ENCODE results near the gene ERC2. TPM values are rescaled to one million over a fixed set of nuclear protein-coding genes. Genes with fewer than 3 reads are reported as not detected.

Gene ERC2
- total and polyA plus RNA-seq, 2 donors (not counting 1 experiment from before 2014, with no cell fraction given) = 0.14 to 0.17 TPM

DNA sequence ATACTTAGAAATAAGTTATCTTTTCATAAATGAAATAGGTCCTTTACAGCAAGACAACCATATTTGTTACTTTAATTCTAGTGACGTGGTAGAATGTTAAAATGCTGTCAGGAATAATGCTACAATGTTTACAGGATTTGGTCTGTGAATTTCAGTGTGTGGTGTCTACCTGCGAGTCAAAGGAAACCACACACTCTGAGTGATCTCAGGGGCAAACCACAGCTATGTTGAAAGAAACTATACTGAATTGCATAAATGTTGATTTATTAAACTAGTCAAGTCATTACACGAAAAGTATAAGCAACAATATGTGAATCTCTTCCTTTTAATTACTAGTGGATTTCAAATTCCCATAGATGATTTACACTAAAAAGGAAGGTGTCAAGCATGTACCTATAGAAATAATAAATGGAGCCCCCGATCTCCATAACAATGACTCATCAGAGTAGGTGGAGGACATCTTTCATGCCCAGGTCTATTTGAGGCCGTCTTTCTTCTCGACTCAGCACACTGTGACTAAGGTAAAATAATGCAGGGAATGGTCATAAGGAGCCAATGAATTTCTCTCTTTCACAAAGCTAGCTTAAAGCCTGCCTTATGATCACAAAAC is 463.0 kb downstream of the ERC2 start:
- Histone ChIP-seq H3K79me2 (ENCODE audit: control insufficient read depth, insufficient read depth, low read length) (no peaks in the 10 kb centered on the region), H3K9me3 (ENCODE audit: control insufficient read depth, insufficient read depth, low read depth, low read length) (no peaks in the 10 kb centered on the region), H3K4me1 (ENCODE audit: control insufficient read depth, extremely low read depth, insufficient read depth, low read length) (no peaks in the 10 kb centered on the region), H3K4me2 (ENCODE audit: extremely low read depth, insufficient read depth, low read length) (no peak overlapping the region), H3K9ac (ENCODE audit: insufficient read depth, low read length) (no peak overlapping the region), H3K36me3 (ENCODE audit: control insufficient read depth, insufficient read depth, low read length) (no peaks in the 10 kb centered on the region), H3K27me3 (ENCODE audit: control insufficient read depth, insufficient read depth, low read length) (no peaks in the 10 kb centered on the region), H3K27ac (ENCODE audit: insufficient read depth, low read length) (no peak overlapping the region), H3K4me3 (replicated peaks in 1 of 4; ENCODE audit: control extremely low read depth in 1 of 4, insufficient read depth in 1 of 4, low read depth in 3 of 4, low read length in 4 of 4) (no peak overlapping the region), H4K20me1 (ENCODE audit: control insufficient read depth, extremely low read depth, insufficient read depth, low read length) (no peaks in the 10 kb centered on the region), H2AFZ (ENCODE audit: low read length) (no peak overlapping the region)
- TF ChIP-seq, protein P1, sequence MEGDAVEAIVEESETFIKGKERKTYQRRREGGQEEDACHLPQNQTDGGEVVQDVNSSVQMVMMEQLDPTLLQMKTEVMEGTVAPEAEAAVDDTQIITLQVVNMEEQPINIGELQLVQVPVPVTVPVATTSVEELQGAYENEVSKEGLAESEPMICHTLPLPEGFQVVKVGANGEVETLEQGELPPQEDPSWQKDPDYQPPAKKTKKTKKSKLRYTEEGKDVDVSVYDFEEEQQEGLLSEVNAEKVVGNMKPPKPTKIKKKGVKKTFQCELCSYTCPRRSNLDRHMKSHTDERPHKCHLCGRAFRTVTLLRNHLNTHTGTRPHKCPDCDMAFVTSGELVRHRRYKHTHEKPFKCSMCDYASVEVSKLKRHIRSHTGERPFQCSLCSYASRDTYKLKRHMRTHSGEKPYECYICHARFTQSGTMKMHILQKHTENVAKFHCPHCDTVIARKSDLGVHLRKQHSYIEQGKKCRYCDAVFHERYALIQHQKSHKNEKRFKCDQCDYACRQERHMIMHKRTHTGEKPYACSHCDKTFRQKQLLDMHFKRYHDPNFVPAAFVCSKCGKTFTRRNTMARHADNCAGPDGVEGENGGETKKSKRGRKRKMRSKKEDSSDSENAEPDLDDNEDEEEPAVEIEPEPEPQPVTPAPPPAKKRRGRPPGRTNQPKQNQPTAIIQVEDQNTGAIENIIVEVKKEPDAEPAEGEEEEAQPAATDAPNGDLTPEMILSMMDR (conservative IDR thresholded peaks at IDR 0.05 in 1 of 2, IDR thresholded peaks at IDR 0.05 in 1 of 2; ENCODE audit: low read depth in 1 of 2, low read length in 2 of 2) = no peak
- TF ChIP-seq EZH2 (IDR thresholded peaks at IDR 0.05; ENCODE audit: low read length, missing control alignments) = no peak
- DNase-seq (ENCODE audit: low read depth in 2 of 2) = peak in 1 of 2 donors; percentile 73

DNA sequence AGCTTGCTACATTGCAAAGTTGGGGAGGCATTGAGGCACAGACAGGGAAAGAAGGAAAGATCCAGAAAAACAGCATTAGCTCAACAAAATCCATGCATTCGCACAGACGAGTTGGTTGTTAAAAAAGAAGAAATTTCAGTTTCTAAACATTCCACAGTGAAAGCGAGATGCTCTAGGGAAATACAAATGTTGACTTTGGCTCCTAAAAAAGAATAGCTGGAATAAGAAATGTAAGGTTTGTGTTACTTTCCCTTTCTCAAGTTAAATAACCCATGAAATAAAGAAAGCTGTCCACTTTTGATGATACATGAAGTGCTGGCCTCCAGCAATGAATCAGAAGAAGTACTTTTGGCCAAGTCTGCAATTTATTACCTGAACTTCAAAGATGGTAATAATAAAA is 465.1 kb downstream of the ERC2 start:
- TF ChIP-seq EZH2 (IDR thresholded peaks at IDR 0.05; ENCODE audit: low read length, missing control alignments) = no peak
- TF ChIP-seq, protein P1 (conservative IDR thresholded peaks at IDR 0.05 in 1 of 2, IDR thresholded peaks at IDR 0.05 in 1 of 2; ENCODE audit: low read depth in 1 of 2, low read length in 2 of 2) = no peak
- Histone ChIP-seq H3K9me3 (ENCODE audit: control insufficient read depth, insufficient read depth, low read depth, low read length) (no peaks in the 10 kb centered on the region), H4K20me1 (ENCODE audit: control insufficient read depth, extremely low read depth, insufficient read depth, low read length) (no peaks in the 10 kb centered on the region), H3K4me1 (ENCODE audit: control insufficient read depth, extremely low read depth, insufficient read depth, low read length) (no peaks in the 10 kb centered on the region), H3K36me3 (ENCODE audit: control insufficient read depth, insufficient read depth, low read length) (no peaks in the 10 kb centered on the region), H3K4me2 (ENCODE audit: extremely low read depth, insufficient read depth, low read length) (no peak overlapping the region), H3K27me3 (ENCODE audit: control insufficient read depth, insufficient read depth, low read length) (no peaks in the 10 kb centered on the region), H3K4me3 (replicated peaks in 1 of 4; ENCODE audit: control extremely low read depth in 1 of 4, insufficient read depth in 1 of 4, low read depth in 3 of 4, low read length in 4 of 4) (no peak overlapping the region), H3K79me2 (ENCODE audit: control insufficient read depth, insufficient read depth, low read length) (no peaks in the 10 kb centered on the region), H3K27ac (ENCODE audit: insufficient read depth, low read length) (no peak overlapping the region), H3K9ac (ENCODE audit: insufficient read depth, low read length) (no peak overlapping the region), H2AFZ (ENCODE audit: low read length) (no peak overlapping the region)
- DNase-seq (ENCODE audit: low read depth in 2 of 2) = peak in 1 of 2 donors; percentile 40

DNA sequence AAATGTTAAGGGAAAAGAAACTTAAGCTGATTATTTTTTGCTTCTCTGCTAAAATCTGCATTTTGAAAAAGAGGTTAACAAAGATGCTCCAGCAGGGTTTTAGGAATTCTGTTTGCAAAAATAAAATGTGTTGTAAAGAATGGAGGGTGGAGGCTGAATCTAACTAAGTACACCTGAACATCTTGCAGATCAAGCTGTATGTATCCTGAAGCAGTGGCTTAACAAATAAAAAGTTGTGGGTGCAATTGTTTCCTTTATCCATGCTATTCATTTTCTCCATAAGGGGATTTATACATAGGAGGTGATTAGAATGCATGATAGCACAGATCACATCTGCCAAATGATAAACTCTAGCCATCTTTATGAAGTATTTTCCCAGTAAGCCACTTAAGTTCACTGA is 466.3 kb downstream of the ERC2 start:
- H3K79me2 ChIP-seq (ENCODE audit: control insufficient read depth, insufficient read depth, low read length) = no peaks in the 10 kb centered on the region
- no peak overlapping the region for H2AFZ ChIP-seq (ENCODE audit: low read length)
- no peaks in the 10 kb centered on the region for H3K27me3 ChIP-seq (ENCODE audit: control insufficient read depth, insufficient read depth, low read length)
- no peaks in the 10 kb centered on the region for H4K20me1 ChIP-seq (ENCODE audit: control insufficient read depth, extremely low read depth, insufficient read depth, low read length)
- no peak overlapping the region for H3K4me2 ChIP-seq (ENCODE audit: extremely low read depth, insufficient read depth, low read length)
- H3K9me3 ChIP-seq (ENCODE audit: control insufficient read depth, insufficient read depth, low read depth, low read length) = no peaks in the 10 kb centered on the region
- TF ChIP-seq EZH2 (IDR thresholded peaks at IDR 0.05; ENCODE audit: low read length, missing control alignments) = no peak
- TF ChIP-seq, protein P1 (conservative IDR thresholded peaks at IDR 0.05 in 1 of 2, IDR thresholded peaks at IDR 0.05 in 1 of 2; ENCODE audit: low read depth in 1 of 2, low read length in 2 of 2) = no peak
- no peak overlapping the region for H3K27ac ChIP-seq (ENCODE audit: insufficient read depth, low read length)
- no peaks in the 10 kb centered on the region for H3K36me3 ChIP-seq (ENCODE audit: control insufficient read depth, insufficient read depth, low read length)
- no peaks in the 10 kb centered on the region for H3K4me1 ChIP-seq (ENCODE audit: control insufficient read depth, extremely low read depth, insufficient read depth, low read length)
- no peak for DNase-seq (ENCODE audit: low read depth in 2 of 2)
- H3K9ac ChIP-seq (ENCODE audit: insufficient read depth, low read length) = no peak overlapping the region
- no peak overlapping the region for H3K4me3 ChIP-seq (replicated peaks in 1 of 4; ENCODE audit: control extremely low read depth in 1 of 4, insufficient read depth in 1 of 4, low read depth in 3 of 4, low read length in 4 of 4)

All from fibroblast of lung (primary cell).